ENCODE data around the gene HPN.

GRCh38 chr19:35088131-35088913, 46.8 kb downstream of the HPN start:
- TF ChIP-seq CTCF (IDR thresholded peaks at IDR 0.05; ENCODE audit: poor library complexity) (no peak), EZH2phosphoT487 (IDR thresholded peaks at IDR 0.05; ENCODE audit: low read depth, severe bottlenecking, unreplicated experiment) (no peak)
